BJ (cell line): ENCODE measurements around the gene CXorf58. TPM values are rescaled to one million over a fixed set of nuclear protein-coding genes. Genes with fewer than 3 reads are reported as not detected.
"Not testable (repeated sequence)": the region's sequence is repeated elsewhere in the genome, so short reads cannot be mapped to it uniquely, and the experiment has no call there.

Source experiments
- CTCF ChIA-PET: fragments of 350-600 bp; formaldehyde crosslinking; extraction: SDS; loops from one replicate; lab custom pipeline; 2021; ENCODE audit warnings: antibody characterized with exemption, inconsistent platforms; lab: Yijun Ruan, JAX
- POLR2A ChIA-PET: fragments of 300-600 bp; sonication (Branson Sonifier 250); formaldehyde crosslinking; extraction: SDS; loops from one replicate; lab custom pipeline; 2021; ENCODE audit warnings: antibody characterized with exemption; lab: Charles Lee
- DNase-seq: peaks from one replicate; pipeline ENCODE4 v3.0.0-alpha.2; 2011; ENCODE audit warnings: low read depth
- H3K27me3 ChIP-seq: 2 replicates; pipeline ENCODE4 v1.6.0; 2011; ENCODE audit warnings: low read length; ENCODE audit not compliant: control insufficient read depth, insufficient read depth
- H3K36me3 ChIP-seq: 2 replicates; pipeline ENCODE4 v1.5.1; 2011; ENCODE audit warnings: low read length; ENCODE audit not compliant: control insufficient read depth, insufficient read depth
- H3K4me3 ChIP-seq: 2 replicates; pipeline ENCODE4 v1.5.1; 2011; ENCODE audit warnings: low read depth, mild to moderate bottlenecking, control low read depth, low read length
- CTCF ChIP-seq: IDR thresholded peaks from 2 replicates; pipeline ENCODE4 v1.5.1; 2011; ENCODE audit warnings: low read depth, mild to moderate bottlenecking, control low read depth, inconsistent platforms, low read length, moderate library complexity; ENCODE audit not compliant: insufficient read depth
- polyA plus RNA-seq: library from polyadenylated mRNA; depleted of rRNA; stranded (reverse); fragments of >200 nt; gene quantifications from 2 replicates; pipeline ENCODE4 v1.2.3, GENCODE V29; 2011

The CXorf58 gene
- polyA plus RNA-seq, 1 experiment: not detected

- DNase-seq: no peak
- CTCF ChIA-PET: interaction anchor here (1.5 kb wide), 1 partner anchor 105 kb away, joined by 4 read pairs; the partner anchor contains the start of gene SAT1
These were observed 20.4 kb upstream of the CXorf58 start for GRCh38 chrX:23887451-23887850.

DNA sequence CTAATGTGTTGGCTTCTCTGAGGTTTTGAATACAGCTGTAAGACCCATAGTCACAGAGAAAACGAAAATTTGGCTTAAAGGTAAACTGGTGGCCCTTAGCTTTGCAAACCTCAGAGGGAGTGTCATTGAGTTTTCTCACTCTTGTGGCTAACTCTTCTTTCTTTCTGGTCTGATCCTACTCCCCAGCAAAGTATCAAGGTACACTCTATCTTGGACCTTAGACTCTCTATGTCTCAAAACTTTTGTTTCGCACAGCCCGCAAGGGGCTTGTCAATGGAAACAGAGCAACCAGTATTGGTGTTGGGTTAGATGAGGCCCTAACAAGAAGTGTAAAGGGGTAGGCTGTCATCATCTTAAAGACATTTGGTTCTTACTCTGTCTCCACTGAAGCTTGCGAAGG lies 19.9 kb upstream of the CXorf58 start:
- TF ChIP-seq CTCF: no peak
- CTCF ChIA-PET: interaction anchor here (1.5 to 2.1 kb wide), 2 partner anchors 14 to 105 kb away, joined by 4 to 6 read pairs; partner anchors contain the start of gene SAT1
- no peaks in the 10 kb centered on the region for H3K27me3 ChIP-seq
- no peak overlapping the region for H3K4me3 ChIP-seq
- POLR2A ChIA-PET: no interaction called here
- DNase-seq: no peak
- H3K36me3 ChIP-seq: no peaks in the 10 kb centered on the region

More at GRCh38 chrX:23887451-23887850, 20.4 kb upstream of the CXorf58 start:
- Histone ChIP-seq H3K4me3 (no peak overlapping the region), H3K36me3 (no peaks in the 10 kb centered on the region), H3K27me3 (no peaks in the 10 kb centered on the region)
- POLR2A ChIA-PET: no interaction called here
- no peak for TF ChIP-seq CTCF

GRCh38 chrX:23888887-23889501 lies 18.8 kb upstream of the CXorf58 start:
- CTCF ChIA-PET: interaction anchor here (0.5 to 2.1 kb wide), 3 partner anchors 13 to 106 kb away, joined by 3 to 6 read pairs (median 4); partner anchors contain the start of gene SAT1
- Histone ChIP-seq H3K27me3 (no peaks in the 10 kb centered on the region), H3K36me3 (no peaks in the 10 kb centered on the region), H3K4me3 (no peak overlapping the region)
- TF ChIP-seq CTCF: no peak
- DNase-seq: no peak
- POLR2A ChIA-PET: interaction anchor here (0.7 to 1.1 kb wide), 2 partner anchors 13 to 106 kb away, joined by 3 to 4 read pairs; partner anchors contain the start of gene SAT1

DNA sequence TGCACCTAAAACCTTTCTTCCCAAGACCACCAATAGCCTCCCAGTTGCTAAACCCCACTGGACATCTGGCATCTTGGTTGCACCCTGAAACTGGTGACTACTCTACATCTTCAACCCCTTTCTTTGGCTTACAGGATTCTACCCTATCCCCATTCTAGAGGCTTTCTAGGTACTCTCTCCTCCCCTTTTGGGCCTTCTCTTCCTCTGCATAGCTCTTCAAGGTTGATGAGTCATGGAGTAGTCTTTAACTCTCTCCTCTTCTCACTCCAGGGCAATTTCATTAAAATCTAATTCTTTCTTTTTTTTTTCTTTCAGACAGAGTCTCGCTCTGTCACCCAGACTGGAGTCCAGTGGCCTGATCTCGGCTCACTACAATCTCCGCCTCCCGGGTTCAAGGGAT lies 16.9 kb upstream of the CXorf58 start:
- no peaks in the 10 kb centered on the region for H3K27me3 ChIP-seq
- no peak for DNase-seq
- TF ChIP-seq CTCF: no peak
- no peak overlapping the region for H3K4me3 ChIP-seq
- CTCF ChIA-PET: no interaction called here
- no peaks in the 10 kb centered on the region for H3K36me3 ChIP-seq
- POLR2A ChIA-PET: no interaction called here

DNA sequence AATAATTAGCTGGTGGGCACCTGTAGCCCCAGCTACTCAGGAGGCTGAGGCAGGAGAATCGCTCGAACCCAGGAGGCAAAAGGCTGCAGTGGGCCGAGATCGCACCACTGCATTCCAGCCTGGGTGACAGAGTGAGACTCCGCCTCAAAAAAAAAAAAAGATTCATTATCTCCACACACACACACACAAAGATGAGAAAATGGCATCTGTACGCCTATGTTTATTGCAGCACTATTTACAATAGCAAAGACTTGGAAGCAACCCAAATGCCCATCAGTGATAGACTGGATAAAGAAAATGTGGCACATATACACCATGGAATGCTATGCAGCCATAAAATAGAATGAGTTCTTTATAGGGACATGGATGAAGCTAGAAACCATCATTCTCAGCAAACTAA lies 12.8 kb upstream of the CXorf58 start:
- H3K36me3 ChIP-seq, CTCF ChIA-PET, POLR2A ChIA-PET, DNase-seq, H3K4me3 ChIP-seq, H3K27me3 ChIP-seq: not testable (repeated sequence)

DNA sequence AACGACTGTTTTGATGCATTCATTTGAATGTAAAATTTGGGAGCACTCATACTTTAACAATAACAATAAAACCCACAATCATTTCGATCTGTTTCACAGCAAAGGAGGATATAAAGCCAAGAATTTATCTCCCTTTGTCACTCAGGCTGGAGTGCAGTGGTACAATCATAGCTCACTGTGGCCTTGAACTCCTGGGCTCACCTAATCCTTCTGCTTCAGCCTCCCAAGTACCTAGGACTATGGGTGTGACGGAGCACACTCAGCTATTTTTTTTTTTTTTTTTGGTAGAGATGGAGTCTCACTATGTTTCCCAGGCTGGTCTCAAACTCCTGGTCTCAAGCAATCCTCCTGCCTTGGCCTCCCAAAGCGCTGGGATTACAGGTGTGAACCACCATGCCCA lies 11.3 kb upstream of the CXorf58 start:
- POLR2A ChIA-PET, H3K27me3 ChIP-seq, H3K36me3 ChIP-seq, DNase-seq, H3K4me3 ChIP-seq: not testable (repeated sequence)
- CTCF ChIA-PET: interaction anchor here (1.1 kb wide), 1 partner anchor 120 kb away, joined by 3 read pairs; no protein-coding TSS in a partner anchor
